ENCODE data around the gene SFRP2. TPM values are rescaled to one million over a fixed set of nuclear protein-coding genes. Genes with fewer than 3 reads are reported as not detected.

SFRP2 gene
- total RNA-seq, 1 donor from 2014 or later: 12.5 TPM

- H3K4me1 ChIP-seq: no peaks in the 10 kb centered on the region
- no peak for TF ChIP-seq CTCF (IDR thresholded peaks at IDR 0.05)
- H3K27ac ChIP-seq: no peak overlapping the region
- DNase-seq (no peak), ATAC-seq (no peak)
- no peaks in the 10 kb centered on the region for H3K36me3 ChIP-seq
- intact Hi-C loops (cut with DNase I): no loop called here
- no peaks in the 10 kb centered on the region for H3K27me3 ChIP-seq
- no peak overlapping the region for H3K4me3 ChIP-seq
- no peaks in the 10 kb centered on the region for H3K9me3 ChIP-seq
Observed at GRCh38 chr4:153817466-153817865, 28.6 kb upstream of the SFRP2 start.

DNA sequence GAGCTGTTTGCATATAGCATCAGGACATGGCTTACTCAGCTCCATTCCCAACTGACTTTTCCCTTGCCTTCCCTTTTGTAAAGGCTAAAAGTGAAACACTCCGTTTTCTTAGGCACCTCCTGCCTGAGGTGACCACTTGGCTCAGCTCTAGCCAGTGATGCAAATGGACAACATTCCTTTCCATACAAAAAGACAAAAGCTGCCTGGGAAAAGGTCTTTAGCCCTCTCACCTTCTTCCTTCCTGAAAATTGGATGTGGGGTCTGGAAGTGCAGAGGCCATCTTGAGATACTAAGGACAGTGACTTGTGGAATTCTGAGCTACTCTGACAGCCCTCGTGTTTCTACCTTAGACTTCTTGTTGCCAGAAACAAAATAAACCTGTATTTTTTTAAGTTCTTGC lies 27.7 kb upstream of the SFRP2 start:
- DNase-seq (no peak), ATAC-seq (no peak)
- intact Hi-C loops (cut with DNase I): no loop called here
- H3K4me3 ChIP-seq: no peak overlapping the region
- no peak overlapping the region for H3K27ac ChIP-seq
- H3K36me3 ChIP-seq: no peaks in the 10 kb centered on the region
- no peaks in the 10 kb centered on the region for H3K9me3 ChIP-seq
- no peak for TF ChIP-seq CTCF (IDR thresholded peaks at IDR 0.05)
- H3K4me1 ChIP-seq: no peaks in the 10 kb centered on the region
- no peaks in the 10 kb centered on the region for H3K27me3 ChIP-seq

DNA sequence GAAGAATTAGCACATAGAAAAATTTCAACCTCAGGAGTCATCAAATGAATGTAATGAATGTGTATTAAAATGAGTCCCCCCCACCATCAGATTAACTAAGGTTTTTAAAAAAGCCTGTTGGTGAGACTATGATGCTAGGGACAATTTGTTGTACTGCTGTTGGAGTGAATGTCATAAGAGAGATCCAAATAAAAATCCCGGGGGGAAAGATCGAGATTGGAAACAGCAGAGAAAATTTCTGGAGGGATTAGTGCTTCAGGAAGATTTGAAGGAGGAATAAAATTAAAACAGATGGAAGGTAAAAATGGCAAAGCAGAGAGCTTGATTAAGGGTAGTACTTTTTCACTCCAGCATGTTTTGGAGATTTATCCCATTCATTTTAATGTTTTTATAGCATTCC lies 25.9 kb upstream of the SFRP2 start:
- Histone ChIP-seq H3K27ac (no peak overlapping the region), H3K36me3 (no peaks in the 10 kb centered on the region), H3K4me3 (no peak overlapping the region), H3K9me3 (no peaks in the 10 kb centered on the region), H3K4me1 (no peaks in the 10 kb centered on the region), H3K27me3 (no peaks in the 10 kb centered on the region)
- DNase-seq (no peak), ATAC-seq (no peak)
- TF ChIP-seq CTCF (IDR thresholded peaks at IDR 0.05): no peak
- intact Hi-C loops (cut with DNase I): no loop called here

DNA sequence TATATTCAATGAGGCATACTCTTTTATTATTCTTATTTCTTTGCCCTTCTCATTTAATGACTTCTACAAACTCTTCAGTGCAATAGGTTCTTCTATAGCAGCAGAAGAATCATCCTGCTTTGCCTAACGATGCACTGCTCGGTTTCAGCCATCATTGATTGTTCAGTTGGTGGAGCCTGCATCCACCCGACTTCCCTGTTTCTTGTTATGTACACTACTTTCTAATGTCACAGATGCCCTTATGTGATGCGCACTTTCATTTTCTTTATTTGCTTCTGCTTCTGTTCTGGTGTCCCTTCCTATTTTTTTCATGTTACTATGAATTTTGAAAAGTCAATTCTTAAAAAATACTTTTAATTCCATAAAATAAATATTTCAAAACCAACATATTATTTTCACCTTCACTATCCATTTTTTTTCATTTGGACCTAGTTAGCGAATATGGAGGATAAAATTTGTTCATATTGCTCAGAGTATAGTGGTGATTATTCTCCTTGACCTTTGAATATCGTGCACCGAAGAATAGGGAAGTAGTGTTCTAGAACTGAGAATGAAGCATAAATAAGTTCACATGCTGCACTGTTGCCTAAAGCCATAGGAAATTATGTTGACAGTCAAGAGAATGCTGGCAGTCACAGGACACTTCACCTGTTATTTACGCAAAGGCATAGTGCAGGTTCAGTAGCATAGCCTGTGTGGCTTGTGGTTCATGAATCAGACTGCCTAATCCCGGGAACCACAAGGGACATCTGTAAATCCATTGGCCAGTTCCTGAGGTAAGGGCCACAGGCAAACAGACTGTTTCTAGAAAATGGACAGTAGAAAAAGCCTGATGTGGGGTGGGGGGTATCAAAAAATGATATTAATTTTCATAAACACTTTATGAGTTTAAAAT lies 21.3 kb upstream of the SFRP2 start:
- no peaks in the 10 kb centered on the region for H3K4me1 ChIP-seq
- H3K27me3 ChIP-seq: no peaks in the 10 kb centered on the region
- intact Hi-C loops (cut with DNase I): no loop called here
- ATAC-seq (no peak), DNase-seq (no peak)
- no peak for TF ChIP-seq CTCF (IDR thresholded peaks at IDR 0.05)
- H3K9me3 ChIP-seq: no peaks in the 10 kb centered on the region
- H3K36me3 ChIP-seq: no peaks in the 10 kb centered on the region
- no peak overlapping the region for H3K27ac ChIP-seq
- no peak overlapping the region for H3K4me3 ChIP-seq

GRCh38 chr4:153809307-153809706 lies 20.4 kb upstream of the SFRP2 start:
- Histone ChIP-seq H3K27me3 (no peaks in the 10 kb centered on the region), H3K4me3 (no peak overlapping the region), H3K9me3 (no peaks in the 10 kb centered on the region), H3K36me3 (no peaks in the 10 kb centered on the region), H3K4me1 (no peaks in the 10 kb centered on the region), H3K27ac (no peak overlapping the region)
- no peak for TF ChIP-seq CTCF (IDR thresholded peaks at IDR 0.05)
- DNase-seq (no peak), ATAC-seq (no peak)
- intact Hi-C loops (cut with DNase I): no loop called here
